ENCODE results near the gene RAB11FIP4.

DNA sequence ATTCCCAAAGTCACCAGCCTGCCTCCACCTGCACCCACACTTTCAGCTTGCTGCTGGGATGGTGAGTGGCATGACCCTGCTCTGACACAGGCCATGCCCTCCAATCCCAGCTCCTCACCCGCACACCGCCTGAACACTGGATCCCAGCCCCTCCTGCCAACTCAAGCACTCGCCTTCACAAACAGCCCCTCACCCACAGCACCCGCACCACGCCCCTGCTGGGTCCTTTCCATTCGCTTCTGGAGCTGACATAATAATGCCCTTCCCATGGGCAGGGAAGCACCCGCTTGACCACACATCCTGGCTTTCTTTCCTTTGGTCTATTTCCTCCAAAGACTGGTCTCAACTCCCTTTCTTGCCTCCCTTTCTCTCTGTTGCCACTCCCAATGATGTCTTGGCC is 57.6 kb downstream of the RAB11FIP4 start:
- TF ChIP-seq GATA2 (CRISPR knock-in tag; IDR thresholded peaks at IDR 0.05) (no peak), PHB2 (IDR thresholded peaks at IDR 0.05; ENCODE audit: low read depth) (no peak), TBP (optimal IDR thresholded peaks at IDR 0.05; ENCODE audit: low read depth, low read length) (no peak), DIDO1 (tag; IDR thresholded peaks at IDR 0.05; ENCODE audit: low read depth) (no peak)
- TF ChIP-seq, protein P1, sequence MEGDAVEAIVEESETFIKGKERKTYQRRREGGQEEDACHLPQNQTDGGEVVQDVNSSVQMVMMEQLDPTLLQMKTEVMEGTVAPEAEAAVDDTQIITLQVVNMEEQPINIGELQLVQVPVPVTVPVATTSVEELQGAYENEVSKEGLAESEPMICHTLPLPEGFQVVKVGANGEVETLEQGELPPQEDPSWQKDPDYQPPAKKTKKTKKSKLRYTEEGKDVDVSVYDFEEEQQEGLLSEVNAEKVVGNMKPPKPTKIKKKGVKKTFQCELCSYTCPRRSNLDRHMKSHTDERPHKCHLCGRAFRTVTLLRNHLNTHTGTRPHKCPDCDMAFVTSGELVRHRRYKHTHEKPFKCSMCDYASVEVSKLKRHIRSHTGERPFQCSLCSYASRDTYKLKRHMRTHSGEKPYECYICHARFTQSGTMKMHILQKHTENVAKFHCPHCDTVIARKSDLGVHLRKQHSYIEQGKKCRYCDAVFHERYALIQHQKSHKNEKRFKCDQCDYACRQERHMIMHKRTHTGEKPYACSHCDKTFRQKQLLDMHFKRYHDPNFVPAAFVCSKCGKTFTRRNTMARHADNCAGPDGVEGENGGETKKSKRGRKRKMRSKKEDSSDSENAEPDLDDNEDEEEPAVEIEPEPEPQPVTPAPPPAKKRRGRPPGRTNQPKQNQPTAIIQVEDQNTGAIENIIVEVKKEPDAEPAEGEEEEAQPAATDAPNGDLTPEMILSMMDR (IDR thresholded peaks at IDR 0.05 in 2 of 3, conservative IDR thresholded peaks at IDR 0.05 in 1 of 3; ENCODE audit: insufficient read depth in 2 of 3, low read depth in 1 of 3, low read length in 3 of 3) = no peak

All from K562 (cell line).